GM12878 (cell line): ENCODE measurements around the gene LSM2. TPM values are rescaled to one million over a fixed set of nuclear protein-coding genes. Genes with fewer than 3 reads are reported as not detected.

Experiments used
- ATAC-seq: fragments of 200-7000 bp; cut with Tn5 transposase; 3 replicates; pipeline ENCODE4 v1.9.1; 2020; ENCODE audit warnings: mild to moderate bottlenecking, moderate library complexity
- BruUV-seq: library from RNA; stranded (reverse); fragments of 400-500 nt; replicated peaks from 2 replicates; lab custom pipeline; 2021; lab: Mats Ljungman, UMichigan
- CTCF ChIA-PET: fragments of 300-600 bp; sonication (Branson Sonifier 250); formaldehyde crosslinking; extraction: SDS; loops from one replicate; lab custom pipeline; 2021; ENCODE audit warnings: inconsistent platforms; lab: Yijun Ruan, JAX
- POLR2A ChIA-PET: fragments of 350-600 bp; formaldehyde crosslinking; extraction: SDS; loops from one replicate; lab custom pipeline; 2021; ENCODE audit warnings: inconsistent platforms; lab: Charles Lee
- RAD21 ChIA-PET: fragments of 300-600 bp; sonication (Branson Sonifier 250); formaldehyde crosslinking; loops from one replicate; lab custom pipeline; 2023; ENCODE audit warnings: antibody characterized with exemption; ENCODE audit not compliant: unreplicated experiment; lab: Charles Lee
- SMC1A ChIA-PET: fragments of 300-600 bp; sonication (Branson Sonifier 250); formaldehyde crosslinking; loops from one replicate; lab custom pipeline; 2023; ENCODE audit not compliant: unreplicated experiment, uncharacterized antibody; lab: Charles Lee
- DNase-seq: peaks from one replicate; pipeline ENCODE4 v3.0.0-alpha.2; 2011; ENCODE audit warnings: low read depth, low spot score
- FAIRE-seq: peaks from 3 replicates; lab custom pipeline; 2011; peaks lifted over from hg19 to GRCh38; lab: Jason Lieb, UNC
- H2AFZ ChIP-seq: 2 replicates; pipeline ENCODE4 v1.6.0; 2011; ENCODE audit warnings: low read depth, low read length, control low read depth; ENCODE audit not compliant: control insufficient read depth
- H3K27ac ChIP-seq: 2 replicates; pipeline ENCODE4 v1.5.1; 2011; ENCODE audit warnings: control low read depth; ENCODE audit not compliant: control insufficient read depth, insufficient read depth
- H3K27me3 ChIP-seq, 2 experiments: replicated peaks in 1 of 2; 2 replicates each; pipeline versions ENCODE4 v1.6.0 to v1.6.1; 2011; ENCODE audit warnings: low read length in 1 of 2; ENCODE audit not compliant: control insufficient read depth in 2 of 2, insufficient read depth in 2 of 2
- H3K36me3 ChIP-seq, 2 experiments: 2 replicates each; pipeline ENCODE4 v1.5.1; 2011; ENCODE audit warnings: low read length in 1 of 2; ENCODE audit not compliant: control insufficient read depth in 2 of 2, insufficient read depth in 2 of 2
- H3K4me1 ChIP-seq: 2 replicates; pipeline ENCODE4 v1.6.1; 2011; ENCODE audit warnings: mild to moderate bottlenecking, low read length, moderate library complexity, mixed read lengths; ENCODE audit not compliant: control insufficient read depth, insufficient read depth
- H3K4me2 ChIP-seq: 2 replicates; pipeline ENCODE4 v1.6.0; 2011; ENCODE audit warnings: control low read depth; ENCODE audit not compliant: control insufficient read depth, insufficient read depth
- H3K4me3 ChIP-seq: fragments of 200-600 bp; sonication (generic); 2 replicates; pipeline ENCODE4 v1.5.1; 2016
- H3K79me2 ChIP-seq: 2 replicates; pipeline ENCODE4 v1.6.0; 2011; ENCODE audit warnings: low read length; ENCODE audit not compliant: control insufficient read depth, insufficient read depth
- H3K9ac ChIP-seq: 2 replicates; pipeline ENCODE4 v1.8.0; 2011; ENCODE audit warnings: low read length, control low read depth, mixed read lengths; ENCODE audit not compliant: control insufficient read depth, insufficient read depth
- H3K9me3 ChIP-seq: replicated peaks from 3 replicates; pipeline ENCODE4 v1.5.1; 2011; ENCODE audit warnings: mild to moderate bottlenecking, low read length; ENCODE audit not compliant: control insufficient read depth, insufficient read depth
- H4K20me1 ChIP-seq: 2 replicates; pipeline ENCODE4 v1.6.0; 2011; ENCODE audit not compliant: control insufficient read depth, insufficient read depth
- ATF2 ChIP-seq: IDR thresholded peaks from 2 replicates; pipeline ENCODE4 v1.6.1; 2012; ENCODE audit warnings: low read length, inconsistent platforms
- CBX3 ChIP-seq: fragments of 200-600 bp; sonication (generic); IDR thresholded peaks from 2 replicates; pipeline ENCODE4 v1.6.1; 2016; ENCODE audit warnings: low read depth, borderline replicate concordance
- CEBPZ ChIP-seq: fragments of 150-350 bp; IDR thresholded peaks from 2 replicates; pipeline ENCODE4 v1.6.1; 2016; ENCODE audit warnings: low read depth, low read length
- ESRRA ChIP-seq: IDR thresholded peaks from 2 replicates; pipeline ENCODE4 v1.6.1; 2012; ENCODE audit warnings: mild to moderate bottlenecking, low read length, improper control_type of control experiment
- MTA2 ChIP-seq: fragments of 450-650 bp; IDR thresholded peaks from 2 replicates; pipeline ENCODE4 v1.6.1; 2016; ENCODE audit warnings: low read depth, mild to moderate bottlenecking, moderate library complexity
- NR2C2 ChIP-seq: IDR thresholded peaks from 2 replicates; pipeline ENCODE4 v1.6.1; 2011; ENCODE audit warnings: borderline replicate concordance, low read depth; ENCODE audit not compliant: control insufficient read depth, insufficient read length
- POLR2A ChIP-seq: IDR thresholded peaks from 2 replicates; pipeline ENCODE4 v1.6.1; 2011; ENCODE audit warnings: low read depth, mild to moderate bottlenecking, low read length
- RBBP5 ChIP-seq: fragments of 200-600 bp; sonication (generic); conservative IDR thresholded peaks from 2 replicates; pipeline ENCODE4 v1.6.1; 2016
- SMAD1 ChIP-seq: fragments of 450-650 bp; IDR thresholded peaks from 2 replicates; pipeline ENCODE4 v1.6.1; 2018; ENCODE audit warnings: mild to moderate bottlenecking, low read depth; ENCODE audit not compliant: partially characterized antibody
- SMARCA5 ChIP-seq: fragments of 450-650 bp; IDR thresholded peaks from 2 replicates; pipeline ENCODE4 v1.6.1; 2017; ENCODE audit warnings: mild to moderate bottlenecking
- YBX1 ChIP-seq: fragments of 450-650 bp; IDR thresholded peaks from 2 replicates; pipeline ENCODE4 v1.6.1; 2016; ENCODE audit warnings: antibody characterized with exemption
- ZNF207 ChIP-seq: fragments of 450-650 bp; IDR thresholded peaks from 2 replicates; pipeline ENCODE4 v1.6.1; 2014; ENCODE audit warnings: antibody characterized with exemption, mild to moderate bottlenecking, borderline replicate concordance
- WGBS: methylation state at CpG from one replicate; pipeline ENCODE4 v1.1.6; 2016; ENCODE audit warnings: low lambda C conversion rate; ENCODE audit not compliant: insufficient replicate concordance, insufficient coverage; ENCODE audit errors: missing lambda C conversion rate; 5-methylcytosine and 5-hydroxymethylcytosine counted together
- in situ Hi-C: fragments of 300-500 bp; cut with MboI; formaldehyde crosslinking; loops from 9 replicates; pipeline ENCODE4 v1.14.3; 2018; ENCODE audit warnings: mixed read lengths
- intact Hi-C: fragments of 100-400 bp; cut with micrococcal nuclease; formaldehyde crosslinking; loops from one replicate; pipeline ENCODE4 v1.14.2; 2022; ENCODE audit not compliant: unreplicated experiment
- polyA plus RNA-seq, 11 experiments: library from polyadenylated mRNA; depleted of rRNA in 4 of 11; unstranded in 6 of 11; stranded (reverse) in 5 of 11; fragments of >200 nt; fragmentation: Nextera tagmentation in 4 of 11; fragmentation: Illumina TruSeq in 1 of 11; extraction: Ambion mirVana in 4 of 11; extraction: Trizol in 1 of 11; gene quantifications; 1 replicate in 1 of 11; 2 replicates in 10 of 11; pipeline versions ENCODE4 v1.2.1 to v1.2.3, GENCODE V29; 2011 to 2016; ENCODE audit warnings: inconsistent platforms in 2 of 11, missing spikeins in 2 of 11, low read depth in 1 of 11
- total RNA-seq, 4 experiments: library from RNA; depleted of rRNA in 3 of 4; stranded (reverse); fragments of >200 nt in 3 of 4; fragmentation: Illumina TruSeq in 1 of 4; extraction: Trizol in 1 of 4; gene quantifications; 2 replicates each; pipeline versions ENCODE4 v1.2.1 to v1.2.3, GENCODE V29; 2013 to 2021

The LSM2 gene
- total and polyA plus RNA-seq, 10 of the 15 experiments (the other 5 are each of a cell fraction or from before 2014, with no cell fraction given), result 99.1 to 276 (median 153) TPM

- WGBS, result 67% methylated on average over 3 of the region's 3 CpGs
- ChIA-PET CTCF (interaction anchor here (0.7 to 1.0 kb wide), 2 partner anchors 18 to 78 kb away, joined by 3 read pairs; partner anchors contain the start of gene NEU1), SMC1A (no interaction called here), RAD21 (no interaction called here), POLR2A (interaction anchor here (0.6 to 0.9 kb wide), 4 partner anchors 9 to 238 kb away, joined by 3 to 4 read pairs (median 4); no protein-coding TSS in a partner anchor)
- intact Hi-C loops, result no loop called here
- no peak for FAIRE-seq
- Histone ChIP-seq H2AFZ (no peak overlapping the region), H3K4me2 (no peak overlapping the region), H3K9ac (no peak overlapping the region), H3K4me3 (no peak overlapping the region), H3K4me1 (no peaks in the 10 kb centered on the region; the same call in 1 of the 2 replicates), H3K27me3 (no peaks in the 10 kb centered on the region), H3K9me3 (no peaks in the 10 kb centered on the region), H3K27ac (no peak overlapping the region), H3K79me2 (no peaks in the 10 kb centered on the region; the same call in 1 of the 2 replicates), H4K20me1 (no peaks in the 10 kb centered on the region), H3K36me3 (peaks cover 0 to 2% of the 10 kb centered on the region in 2 experiments; a peak in 3 of 4 replicates)
- peak; percentile 19; the same call in 1 of the 2 replicates for TF ChIP-seq POLR2A
- TF ChIP-seq CBX3, result no peak
- no peak for DNase-seq
- no peak for ATAC-seq
- in situ Hi-C loops, result no loop called here
- no TSS peak for BruUV-seq
Observed at GRCh38 chr6:31844507-31844906, 37.7 kb upstream of the LSM2 start.

GRCh38 chr6:31842053-31842452 is 35.3 kb upstream of the LSM2 start:
- ChIA-PET CTCF (interaction anchor here (1.4 kb wide), 1 partner anchor 12 kb away, joined by 4 read pairs; no protein-coding TSS in a partner anchor), POLR2A (interaction anchor here (0.8 kb wide), 1 partner anchor 16 kb away, joined by 3 read pairs; no protein-coding TSS in a partner anchor), RAD21 (no interaction called here), SMC1A (interaction anchor here (1.0 kb wide), 1 partner anchor 110 kb away, joined by 3 read pairs; no protein-coding TSS in a partner anchor)
- Histone ChIP-seq H4K20me1 (peaks cover 9% of the 10 kb centered on the region), H3K4me1 (peaks cover 13% of the 10 kb centered on the region), H3K79me2 (peaks cover 23% of the 10 kb centered on the region), H3K9me3 (no peaks in the 10 kb centered on the region), H3K27ac (no peak overlapping the region), H3K27me3 (no peaks in the 10 kb centered on the region), H3K36me3 (peaks cover 9 to 24% of the 10 kb centered on the region in 2 experiments), H3K4me2 (no peak overlapping the region), H3K9ac (no peak overlapping the region), H2AFZ (no peak overlapping the region), H3K4me3 (no peak overlapping the region)
- DNase-seq, result no peak
- no peak for FAIRE-seq
- intact Hi-C loops (no loop called here), in situ Hi-C loops (no loop called here)
- WGBS, result 94% methylated on average over 9 of the region's 9 CpGs
- BruUV-seq, result no TSS peak
- ATAC-seq, result no peak
- TF ChIP-seq ZNF207 (no peak), ESRRA (no peak), SMAD1 (no peak), SMARCA5 (no peak), YBX1 (no peak), MTA2 (no peak), NR2C2 (no peak), ATF2 (no peak), CEBPZ (no peak), RBBP5 (no peak)
